GM21423 (cell line): ENCODE measurements around the gene RRBP1.

Experiments
- ATAC-seq: cut with Tn5 transposase; IDR thresholded peaks from one replicate; pipeline ENCODE4 v1.9.1; 2021; ENCODE audit warnings: mild to moderate bottlenecking, moderate library complexity; ENCODE audit not compliant: unreplicated experiment

Gene RRBP1

DNA sequence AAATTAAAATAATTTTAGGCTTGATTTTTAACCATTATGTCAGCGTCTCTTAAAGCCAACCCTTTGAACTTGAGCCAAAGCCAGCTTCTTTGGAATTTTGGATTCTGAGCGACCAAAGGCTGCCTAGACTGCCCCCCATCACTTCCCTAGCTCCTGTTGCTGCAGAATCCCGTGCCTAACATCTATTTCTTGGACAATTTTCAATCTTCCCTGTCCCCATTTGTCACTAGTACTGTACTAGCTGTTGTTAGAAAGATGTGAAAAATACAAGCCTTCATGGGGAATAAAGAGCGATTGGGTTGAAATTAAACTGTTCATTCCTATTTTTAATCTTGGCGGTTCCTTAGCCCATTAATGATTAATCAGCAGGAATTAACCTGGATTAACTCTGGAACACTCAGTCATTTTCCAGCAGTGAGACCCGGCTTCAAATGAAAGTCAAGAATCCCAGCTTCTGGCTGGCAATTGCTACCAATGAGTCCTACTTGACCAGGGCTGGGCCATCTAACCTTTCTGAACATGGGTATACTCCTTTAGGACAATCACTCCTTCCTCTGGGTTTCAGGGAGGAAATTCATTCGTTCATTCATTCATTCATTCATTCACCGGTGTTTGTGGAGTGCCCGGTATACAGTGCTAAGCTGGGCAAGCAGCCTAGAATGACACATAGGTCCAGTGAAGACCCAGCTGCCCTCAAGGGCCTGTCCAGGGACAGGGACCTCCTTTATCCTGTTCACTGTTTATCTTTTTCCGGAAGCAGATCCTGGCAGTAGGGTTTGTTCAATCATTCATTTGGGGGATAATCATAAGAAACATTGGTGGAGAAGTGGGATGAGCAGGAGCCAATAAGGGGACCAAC, 1.4 kb upstream of the RRBP1 start:
- no peak for ATAC-seq

DNA sequence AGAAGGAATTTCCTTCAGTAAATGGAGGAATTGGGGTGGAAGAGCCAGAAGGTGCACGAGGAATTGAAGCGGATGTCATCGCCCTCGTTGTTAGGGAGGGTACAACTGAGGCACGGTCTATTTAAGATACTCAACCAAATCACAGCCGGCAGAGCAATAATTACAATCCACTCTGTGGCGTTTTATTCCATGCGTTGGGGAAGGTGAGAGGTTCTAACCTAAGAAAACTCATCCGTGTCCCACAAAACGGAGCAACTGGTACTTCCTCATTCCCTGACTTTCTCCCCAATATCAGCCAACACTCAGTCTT, 802 bp upstream of the RRBP1 start:
- no peak for ATAC-seq

DNA sequence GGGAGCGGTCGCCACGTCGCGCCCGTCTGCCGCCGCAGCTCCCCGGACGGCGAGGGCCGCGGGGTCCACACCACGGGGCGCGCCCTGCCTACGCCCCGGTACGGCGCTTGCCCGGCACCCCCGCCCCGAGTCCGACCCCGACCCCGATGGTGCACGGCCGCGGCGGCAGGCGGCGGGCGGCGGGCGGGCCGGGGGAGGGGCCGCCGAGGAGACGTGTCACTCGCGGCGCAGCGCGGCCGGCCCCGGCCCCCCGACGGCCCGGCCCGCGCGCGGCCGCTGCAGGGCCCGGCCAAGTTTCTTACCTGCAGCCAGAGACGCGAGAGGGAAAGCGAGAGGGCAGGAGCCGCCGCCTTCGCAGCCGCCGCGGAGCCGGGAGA, 328 bp downstream of the RRBP1 start:
- ATAC-seq, result peak; percentile 3

DNA sequence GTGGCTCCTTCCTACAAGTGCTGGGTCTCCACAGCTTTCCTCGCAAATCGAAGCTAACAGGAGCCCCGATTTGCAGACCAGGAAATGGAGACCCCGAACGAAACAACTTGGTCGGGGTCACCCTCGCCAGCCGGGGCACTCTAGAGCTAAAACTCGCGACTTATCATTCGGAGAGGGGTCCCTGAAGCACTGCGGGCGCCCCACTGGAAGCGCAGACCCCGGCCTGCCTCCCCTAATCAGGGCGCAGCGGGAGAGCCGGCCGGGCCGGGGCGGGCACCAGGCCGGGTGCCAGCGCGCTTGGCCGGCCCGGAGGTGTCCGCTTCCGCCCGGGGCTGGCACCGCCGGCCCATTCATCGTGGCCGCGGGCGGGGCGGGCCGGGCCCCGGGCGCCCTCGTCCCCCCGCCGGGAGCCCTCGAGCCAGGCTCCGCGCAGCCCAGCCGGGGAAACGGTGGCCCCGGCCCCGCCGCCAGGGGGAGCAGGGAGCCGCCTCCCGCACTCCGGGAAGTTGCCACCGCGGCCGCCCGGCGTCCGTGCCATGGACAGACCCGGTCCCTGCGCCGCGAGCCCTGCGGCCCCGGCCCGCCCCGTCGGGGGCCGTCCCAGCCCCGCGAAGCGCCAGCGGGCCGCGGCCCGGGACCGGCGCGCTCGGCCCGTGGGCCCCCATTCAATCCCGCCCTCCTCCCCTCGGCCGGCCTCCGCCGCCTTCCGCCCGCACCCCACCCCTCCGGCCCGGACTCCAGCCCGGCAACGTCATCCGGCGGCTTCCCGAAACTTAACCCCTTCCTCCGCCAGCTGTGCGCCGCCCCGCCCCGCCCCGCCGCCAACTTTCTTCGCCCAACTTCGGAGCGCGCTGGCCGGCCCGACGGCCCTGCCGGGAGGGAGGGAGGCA, 961 bp downstream of the RRBP1 start:
- ATAC-seq, result peak; percentile 35

DNA sequence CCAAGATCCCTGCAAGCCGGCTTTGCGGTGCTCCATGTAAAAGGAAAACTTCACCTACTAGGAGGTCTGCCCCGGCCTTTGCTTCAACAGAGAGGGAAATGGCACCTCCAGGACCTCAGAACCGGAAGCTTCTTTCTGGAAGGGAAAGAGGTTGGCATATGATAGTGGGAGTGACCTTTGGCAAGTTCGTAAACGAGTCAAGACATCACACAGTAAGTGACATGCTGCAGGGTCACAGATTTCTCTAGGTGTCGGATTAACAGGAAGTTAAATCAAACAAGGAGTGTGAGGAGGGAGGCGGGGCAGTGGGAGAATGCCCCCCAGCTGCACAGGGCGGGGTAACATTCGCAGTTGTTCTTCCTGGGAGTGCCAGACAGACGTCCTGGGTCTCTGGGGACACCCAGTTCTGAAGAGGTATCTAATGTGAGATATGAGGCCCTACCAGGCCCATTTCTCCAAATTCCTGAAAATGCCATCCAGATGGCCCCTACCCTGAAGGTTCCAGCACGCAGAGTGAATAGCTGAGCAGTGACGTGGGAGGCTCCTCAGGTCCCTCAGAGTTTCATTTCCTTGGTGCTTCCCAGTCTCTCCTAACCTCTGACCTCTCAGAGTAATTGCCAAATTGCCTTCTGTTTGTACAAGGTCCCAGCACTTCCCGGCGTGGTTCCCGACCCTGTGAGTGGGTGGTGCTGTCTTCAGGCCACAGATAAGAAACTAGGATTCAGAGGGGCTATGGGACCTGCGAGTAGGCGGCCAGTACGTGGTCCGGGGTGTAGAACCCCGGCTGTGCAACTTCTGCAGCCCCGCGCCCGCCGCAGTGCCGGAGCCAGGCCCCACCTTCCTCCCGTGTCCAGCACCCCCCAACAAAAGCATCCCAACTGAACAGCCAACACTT, 1.9 kb downstream of the RRBP1 start:
- ATAC-seq, result no peak

DNA sequence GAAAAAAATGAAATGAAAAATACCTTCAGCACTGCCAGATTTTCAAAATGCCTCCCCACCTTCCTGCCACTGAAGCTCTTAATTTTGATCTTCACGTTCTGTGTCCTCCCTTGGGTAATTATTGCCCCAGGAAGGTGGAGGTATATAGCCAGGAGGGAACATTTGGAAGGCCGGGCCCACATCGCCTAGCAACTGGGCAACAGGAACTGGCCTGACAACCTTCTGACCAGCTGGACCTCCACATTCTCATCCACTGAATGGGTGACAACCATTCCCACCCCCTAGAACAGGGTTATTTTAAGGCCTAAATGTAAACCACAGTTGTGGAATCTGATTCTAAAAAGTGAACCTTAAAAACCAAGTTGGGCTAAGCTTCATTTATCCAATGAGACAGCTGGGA, 3.2 kb downstream of the RRBP1 start:
- no peak for ATAC-seq

DNA sequence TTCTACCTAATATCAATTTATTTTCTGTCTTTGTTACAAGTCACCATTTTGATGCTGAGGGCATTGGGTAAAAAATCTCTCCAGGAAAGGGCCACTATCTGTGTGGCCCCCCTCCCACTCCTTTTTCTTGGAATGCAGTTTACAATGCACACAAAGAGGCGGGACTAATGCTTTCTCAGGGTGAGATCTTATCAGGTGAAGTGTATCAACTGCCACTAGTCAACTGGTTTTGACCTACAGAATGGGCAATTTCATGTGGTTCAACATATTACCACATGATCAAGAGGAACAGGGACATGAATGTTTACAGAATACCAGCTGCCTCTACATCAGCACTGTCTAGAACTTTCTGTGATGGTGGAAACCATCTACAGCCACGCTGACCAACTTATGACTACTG, 3.7 kb downstream of the RRBP1 start:
- no peak for ATAC-seq

DNA sequence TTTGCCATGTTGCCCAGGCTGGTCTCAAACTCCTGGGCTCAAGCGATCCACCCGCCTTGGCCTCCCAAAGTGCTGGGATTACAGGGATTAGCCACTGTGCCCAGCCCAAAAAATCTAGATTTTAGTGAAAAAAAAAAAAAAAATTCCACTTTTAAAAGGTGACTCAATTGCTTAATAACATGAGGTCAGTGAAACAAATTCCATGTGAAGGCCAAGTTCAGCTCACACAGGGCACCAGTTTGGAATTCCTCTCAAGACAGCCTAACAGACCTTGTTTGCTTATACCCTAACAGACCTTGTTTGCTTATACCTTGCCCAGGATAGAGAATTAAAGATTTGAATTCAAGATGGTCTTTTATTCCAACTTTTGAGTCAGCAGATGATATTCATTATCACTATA, 5.1 kb downstream of the RRBP1 start:
- no peak for ATAC-seq

DNA sequence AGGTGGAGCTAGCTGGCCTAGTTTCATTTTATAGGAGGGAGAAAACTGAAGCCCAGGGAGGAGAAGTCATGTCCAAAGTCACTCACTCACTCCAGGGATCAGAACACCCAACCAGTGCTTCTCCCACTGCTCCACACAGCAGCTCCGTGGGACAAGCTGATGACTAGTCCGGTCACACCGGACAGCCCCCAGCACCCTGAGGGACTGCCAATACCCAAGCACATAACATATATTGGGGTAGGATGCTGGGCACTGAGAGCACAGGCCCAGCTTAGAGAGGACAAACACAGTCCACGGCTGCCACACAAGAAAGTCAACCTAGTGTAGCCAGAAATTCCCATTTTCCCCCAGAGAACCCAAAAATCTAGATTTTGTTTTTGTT, 5.7 kb downstream of the RRBP1 start:
- no peak for ATAC-seq

DNA sequence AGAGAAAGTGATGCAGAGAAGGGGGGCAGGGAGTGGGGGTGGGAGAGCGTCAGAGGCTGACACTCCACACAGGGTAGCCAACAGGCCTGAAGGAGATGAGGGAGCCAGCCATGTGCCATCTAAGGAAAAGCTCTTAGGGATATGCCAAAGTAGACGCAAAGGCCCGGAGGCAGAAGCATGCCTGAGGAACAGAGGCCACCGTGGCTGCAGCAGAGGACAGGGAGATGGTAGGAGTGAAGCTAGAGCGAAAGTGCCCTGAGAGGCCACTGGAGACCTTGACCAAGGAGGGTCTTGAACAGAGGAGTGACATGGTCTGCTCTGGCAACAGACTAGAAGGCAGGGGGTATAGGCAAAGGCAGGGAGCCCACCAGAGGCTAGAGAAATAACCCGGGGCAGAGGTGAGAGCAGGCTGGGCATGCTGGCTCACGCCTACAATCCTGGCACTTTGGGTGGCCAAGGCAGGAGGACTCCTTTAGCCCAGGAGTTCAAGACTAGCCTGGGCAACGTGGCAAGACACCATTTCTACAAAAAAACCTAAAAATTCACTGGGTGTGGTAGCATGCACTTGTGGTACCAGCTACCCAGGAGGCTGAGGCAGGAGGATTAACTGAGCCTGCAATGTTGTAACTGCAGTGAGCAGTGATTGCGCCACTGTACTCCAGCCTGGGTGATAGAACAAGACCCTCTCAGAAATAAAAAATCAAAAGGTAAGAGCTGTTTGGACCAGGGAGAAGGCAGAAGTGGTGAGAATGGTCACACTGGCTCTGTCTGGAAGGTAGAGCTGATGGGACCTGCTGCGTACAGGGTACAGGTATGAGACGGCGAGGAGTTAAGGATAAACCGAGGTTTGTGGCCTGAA, 6.3 kb downstream of the RRBP1 start:
- ATAC-seq, result no peak

DNA sequence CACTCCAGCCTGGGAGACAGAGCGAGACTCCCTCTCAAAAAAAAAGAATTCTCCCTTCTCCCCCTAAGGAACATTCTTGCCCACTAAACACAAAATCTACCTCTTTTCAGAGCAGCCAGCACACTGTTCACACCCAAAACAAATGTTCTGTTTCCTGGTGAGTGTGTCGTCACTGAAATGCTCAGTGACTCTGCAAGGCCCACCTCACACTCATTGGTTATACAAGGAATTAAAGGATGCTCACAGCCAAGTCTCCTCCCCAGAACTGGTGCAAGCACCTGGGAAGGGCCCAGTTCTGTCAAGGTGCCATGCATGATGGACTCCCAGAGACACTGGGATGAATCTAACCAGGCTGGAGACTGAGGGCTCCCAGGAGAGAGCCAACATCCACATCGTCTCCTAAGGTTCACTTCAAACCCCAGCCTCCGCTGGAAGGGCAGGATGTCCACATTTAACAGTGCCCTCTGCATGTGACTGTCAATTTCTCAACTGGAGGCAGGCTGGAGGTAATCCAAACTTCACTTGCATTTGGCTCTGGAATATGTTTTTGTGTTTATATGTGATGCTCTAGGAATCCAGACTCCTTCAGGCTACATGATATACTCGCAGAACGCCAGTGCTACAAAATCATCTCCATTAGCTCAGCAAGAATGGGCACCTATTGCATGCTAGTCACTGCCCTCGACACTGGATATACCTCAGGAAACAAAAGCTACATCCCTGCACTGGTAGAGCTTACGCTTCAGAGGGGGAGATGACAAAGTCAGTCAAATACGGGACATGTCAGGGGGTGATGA, 7.1 kb downstream of the RRBP1 start:
- no peak for ATAC-seq

DNA sequence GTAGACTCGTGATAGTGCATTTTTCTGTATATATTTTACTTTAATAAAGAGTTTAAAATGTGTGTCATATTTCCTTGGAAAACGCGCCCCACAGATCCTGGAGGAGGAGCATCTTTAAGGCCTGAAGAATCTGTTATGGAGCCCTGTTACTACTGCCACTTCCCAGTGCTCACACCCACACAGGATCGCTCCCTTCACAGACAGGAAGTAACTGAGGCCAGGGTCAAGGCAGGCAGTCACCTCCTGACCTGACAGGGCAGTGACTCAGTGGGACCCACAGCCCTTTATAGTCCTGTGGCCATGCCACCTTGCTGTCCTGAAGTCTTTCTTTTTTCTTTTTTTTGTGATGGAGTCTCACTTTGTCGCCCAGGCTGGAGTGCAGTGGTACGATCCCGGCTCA, 9.0 kb downstream of the RRBP1 start:
- ATAC-seq, result no peak

DNA sequence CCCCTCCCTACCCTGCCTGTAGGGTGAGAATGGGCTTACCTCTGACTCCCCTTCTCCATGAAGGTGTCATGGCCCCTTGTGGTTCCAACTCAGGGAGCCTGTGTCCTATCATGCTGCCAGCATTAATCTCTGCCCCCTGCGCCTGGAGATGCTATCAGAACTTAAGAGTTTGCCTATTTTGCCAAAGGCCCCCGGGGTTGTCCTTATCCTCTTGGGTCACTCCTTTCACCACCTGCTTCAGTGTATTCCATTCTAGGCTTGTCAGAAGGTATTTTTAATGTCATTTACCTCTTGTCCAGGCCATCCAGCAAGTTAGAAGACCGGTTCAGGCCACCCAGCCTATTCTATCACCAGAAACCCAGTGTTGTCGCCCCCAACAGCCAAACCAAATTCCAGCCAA, 10.5 kb downstream of the RRBP1 start:
- ATAC-seq, result no peak

DNA sequence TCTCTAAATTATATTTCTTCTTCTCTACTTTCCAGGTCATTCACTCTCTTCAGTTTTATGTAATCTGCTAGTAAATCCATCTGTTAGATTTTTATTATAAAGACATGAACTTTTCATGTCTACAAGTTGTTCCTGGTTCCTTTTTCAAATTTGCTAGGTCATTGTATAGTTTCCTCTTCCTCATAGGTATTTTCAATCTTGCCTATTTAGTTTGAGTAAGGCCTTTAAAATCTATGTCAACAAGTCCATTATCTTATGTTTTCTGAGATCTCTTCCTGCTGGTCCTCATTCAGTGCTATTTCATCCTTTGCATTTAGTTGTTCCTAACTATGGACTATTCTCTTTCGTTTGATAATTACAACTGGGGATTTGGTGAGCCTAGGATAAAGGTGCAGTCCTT, 11.0 kb downstream of the RRBP1 start:
- no peak for ATAC-seq

DNA sequence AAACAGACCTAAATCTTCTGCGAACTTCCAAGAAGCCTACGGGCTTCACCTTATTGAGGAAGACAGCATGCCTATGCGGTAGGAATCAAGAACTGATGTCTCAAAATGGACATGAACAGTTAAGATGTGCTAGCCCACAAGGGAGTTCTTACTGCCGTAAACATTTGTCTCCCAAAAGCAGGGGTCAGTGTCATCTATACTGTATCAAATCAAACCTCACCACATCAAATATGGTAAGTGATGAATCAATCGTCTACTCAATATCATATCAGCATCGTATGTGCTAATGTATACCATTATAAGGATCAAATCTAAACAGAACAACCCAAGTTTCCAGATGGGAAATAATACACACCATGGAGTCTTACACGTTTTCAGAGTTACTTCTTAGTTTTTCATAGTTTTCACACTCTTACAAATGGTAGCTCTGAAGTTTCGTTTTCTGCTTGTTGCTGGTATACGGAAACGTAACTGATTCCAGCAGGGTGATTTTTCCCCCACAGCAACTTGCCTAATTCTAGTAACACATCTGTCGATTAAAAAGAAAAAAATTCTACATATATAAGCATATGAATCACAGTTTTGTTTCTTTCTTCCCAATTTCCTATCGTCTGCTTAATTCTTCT, 12.6 kb downstream of the RRBP1 start:
- ATAC-seq, result no peak

DNA sequence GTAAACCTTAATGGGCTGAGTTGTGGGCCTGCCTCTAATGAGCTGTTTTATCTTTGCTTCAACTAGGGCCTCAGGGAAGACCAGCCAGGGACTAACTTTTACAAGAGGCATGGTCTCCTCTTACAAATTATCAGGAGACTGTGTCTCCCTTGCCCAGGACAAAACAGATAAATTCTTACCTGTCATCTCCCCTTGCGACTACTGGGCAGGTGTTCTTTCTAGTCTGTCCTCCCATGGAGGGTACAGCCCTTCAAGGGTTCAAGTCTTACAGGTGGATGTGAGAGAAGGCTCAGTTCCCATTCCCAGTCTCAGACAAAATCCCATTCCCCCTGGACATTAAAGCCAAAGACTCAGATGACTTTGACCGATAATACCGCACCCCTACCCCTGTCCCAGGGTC, 13.6 kb downstream of the RRBP1 start:
- ATAC-seq, result no peak

DNA sequence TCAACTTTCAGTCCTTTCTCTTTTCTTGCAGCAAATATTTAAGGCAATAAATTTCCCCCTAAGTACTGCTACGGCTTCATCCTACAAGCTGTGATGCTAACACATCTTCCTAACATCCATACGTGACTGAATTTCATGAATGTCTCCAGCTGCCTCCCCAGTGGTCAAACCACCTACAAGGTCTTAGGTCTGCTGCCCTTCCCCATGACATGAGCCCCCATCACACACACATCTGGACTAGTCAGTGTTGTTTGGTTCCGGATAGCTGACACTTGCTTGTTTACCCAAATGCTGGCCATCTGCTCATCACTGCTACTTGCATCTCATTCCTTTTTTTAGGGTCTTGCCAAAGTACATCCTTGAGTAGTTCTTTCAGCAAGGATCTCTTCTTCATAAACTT, 14.6 kb downstream of the RRBP1 start:
- ATAC-seq, result no peak

DNA sequence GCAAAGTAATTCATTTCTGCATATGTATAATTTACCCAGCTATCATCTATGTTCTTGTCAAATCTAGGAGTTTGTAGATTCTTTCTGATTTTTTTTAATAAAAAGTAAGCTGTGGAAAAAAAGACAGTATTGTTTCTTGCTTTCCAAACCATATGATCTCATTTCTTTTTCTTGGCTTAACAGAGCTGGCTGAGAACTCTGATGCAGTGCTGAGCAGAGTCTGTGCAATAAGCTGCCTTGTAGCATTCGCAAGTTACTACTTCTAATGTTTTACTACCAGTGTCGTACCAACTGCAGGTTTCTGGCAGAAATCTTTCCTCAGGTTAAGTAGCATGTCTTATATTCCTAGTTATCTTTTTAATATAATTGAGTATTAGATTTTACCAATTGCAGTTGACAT, 15.6 kb downstream of the RRBP1 start:
- no peak for ATAC-seq

DNA sequence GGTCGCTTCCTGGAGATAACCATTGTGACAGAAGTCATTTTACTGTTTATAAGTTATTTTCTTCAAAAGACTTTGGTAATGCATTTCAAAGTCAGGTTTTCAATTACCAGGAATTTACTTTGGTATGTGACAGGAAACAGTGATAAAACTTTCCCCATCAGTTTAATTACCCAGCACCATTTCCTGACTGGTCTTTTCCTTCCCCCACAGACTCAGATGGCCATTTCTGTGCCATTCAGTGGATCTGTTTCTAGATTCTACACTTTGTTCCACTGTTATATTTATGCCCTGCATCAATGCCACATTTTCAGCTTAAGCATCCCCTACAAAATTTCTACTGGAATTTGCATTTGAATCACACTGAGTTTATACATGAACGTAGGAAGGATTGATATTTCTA, 16.3 kb downstream of the RRBP1 start:
- ATAC-seq, result no peak
